H9 (cell line): ENCODE results near the gene MYO1D. TPM values are rescaled to one million over a fixed set of nuclear protein-coding genes. Genes with fewer than 3 reads are reported as not detected.

ENCODE experiments used
- DNase-seq: peaks from one replicate; pipeline ENCODE4 v3.0.0-alpha.2; 2017
- H2AFZ ChIP-seq: one replicate; pipeline ENCODE4 v1.6.1; 2013; ENCODE audit warnings: mild to moderate bottlenecking, low read length, control low read depth, moderate library complexity
- H2AK5ac ChIP-seq: 2 replicates; pipeline ENCODE4 v1.6.1; 2013; ENCODE audit warnings: low read length, control low read depth, mixed read lengths; ENCODE audit not compliant: insufficient read length
- H2BK120ac ChIP-seq: one replicate; pipeline ENCODE4 v1.6.1; 2013; ENCODE audit warnings: low read depth, mild to moderate bottlenecking, low read length, control low read depth, inconsistent platforms; ENCODE audit not compliant: poor library complexity, severe bottlenecking
- H2BK12ac ChIP-seq: 2 replicates; pipeline ENCODE4 v1.6.1; 2013; ENCODE audit warnings: low read length, control low read depth, mixed read lengths, low read depth; ENCODE audit not compliant: insufficient read length
- H2BK15ac ChIP-seq: 2 replicates; pipeline ENCODE4 v1.6.1; 2013; ENCODE audit warnings: low read depth, low read length, control low read depth
- H2BK20ac ChIP-seq: one replicate; pipeline ENCODE4 v1.6.1; 2013; ENCODE audit warnings: low read depth, mild to moderate bottlenecking, low read length, control low read depth, inconsistent platforms; ENCODE audit not compliant: poor library complexity, severe bottlenecking
- H2BK5ac ChIP-seq: 2 replicates; pipeline ENCODE4 v1.6.1; 2013; ENCODE audit warnings: low read length, control low read depth, mixed read lengths; ENCODE audit not compliant: insufficient read length
- H3K14ac ChIP-seq: 2 replicates; pipeline ENCODE4 v1.6.1; 2013; ENCODE audit warnings: low read length, control low read depth; ENCODE audit not compliant: insufficient read depth
- H3K18ac ChIP-seq: 2 replicates; pipeline ENCODE4 v1.6.1; 2013; ENCODE audit warnings: low read depth, mild to moderate bottlenecking, mixed read lengths, low read length, control low read depth; ENCODE audit not compliant: insufficient read length
- H3K23ac ChIP-seq: 2 replicates; pipeline ENCODE4 v1.6.1; 2013; ENCODE audit warnings: low read length, control low read depth, mixed read lengths, low read depth; ENCODE audit not compliant: insufficient read length
- H3K23me2 ChIP-seq: 2 replicates; pipeline ENCODE4 v1.6.1; 2013; ENCODE audit warnings: low read depth, mild to moderate bottlenecking, mixed read lengths, low read length, control low read depth; ENCODE audit not compliant: insufficient read length, poor library complexity, severe bottlenecking
- H3K27ac ChIP-seq: 2 replicates; pipeline ENCODE4 v1.5.1; 2013; ENCODE audit warnings: low read length, control low read depth, mixed read lengths, low read depth; ENCODE audit not compliant: insufficient read length
- H3K27me3 ChIP-seq: 2 replicates; pipeline ENCODE4 v1.6.1; 2013; ENCODE audit warnings: low read length, control low read depth, inconsistent platforms; ENCODE audit not compliant: insufficient read depth
- H3K4ac ChIP-seq: 2 replicates; pipeline ENCODE4 v1.6.1; 2013; ENCODE audit warnings: low read depth, mild to moderate bottlenecking, control low read depth, inconsistent platforms, low read length, moderate library complexity
- H3K4me1 ChIP-seq: 2 replicates; pipeline ENCODE4 v1.6.1; 2013; ENCODE audit warnings: low read length, control low read depth, inconsistent platforms; ENCODE audit not compliant: insufficient read depth
- H3K4me2 ChIP-seq: 2 replicates; pipeline ENCODE4 v1.6.1; 2013; ENCODE audit warnings: low read length, control low read depth, mixed read lengths; ENCODE audit not compliant: insufficient read length, insufficient read depth
- H3K56ac ChIP-seq: 2 replicates; pipeline ENCODE4 v1.6.1; 2013; ENCODE audit warnings: low read depth, mild to moderate bottlenecking, mixed read lengths, low read length, control low read depth; ENCODE audit not compliant: insufficient read length
- H3K79me1 ChIP-seq: 2 replicates; pipeline ENCODE4 v1.6.1; 2013; ENCODE audit warnings: low read depth, mild to moderate bottlenecking, moderate library complexity, low read length, control low read depth, inconsistent platforms; ENCODE audit not compliant: insufficient read depth, poor library complexity, severe bottlenecking
- H3K79me2 ChIP-seq: 2 replicates; pipeline ENCODE4 v1.6.1; 2013; ENCODE audit warnings: low read length, control low read depth, inconsistent platforms; ENCODE audit not compliant: insufficient read depth
- H3K9ac ChIP-seq: 2 replicates; pipeline ENCODE4 v1.6.1; 2013; ENCODE audit warnings: low read length, control low read depth, mixed read lengths; ENCODE audit not compliant: insufficient read length; ENCODE audit errors: extremely low read depth
- H3K9me3 ChIP-seq: one replicate; pipeline ENCODE4 v1.6.1; 2013; ENCODE audit warnings: low read depth, low read length, inconsistent platforms; ENCODE audit not compliant: control insufficient read depth
- H3T11ph ChIP-seq: one replicate; pipeline ENCODE4 v1.6.1; 2013; ENCODE audit warnings: mild to moderate bottlenecking, low read length, control low read depth, inconsistent platforms
- H4K20me1 ChIP-seq: one replicate; pipeline ENCODE4 v1.6.1; 2013; ENCODE audit not compliant: control insufficient read depth, insufficient read length, insufficient read depth
- H4K5ac ChIP-seq: 2 replicates; pipeline ENCODE4 v1.6.1; 2013; ENCODE audit warnings: low read depth, mild to moderate bottlenecking, mixed read lengths, low read length, control low read depth; ENCODE audit not compliant: insufficient read length
- H4K8ac ChIP-seq: replicated peaks from 2 replicates; pipeline ENCODE4 v1.6.1; 2013; ENCODE audit warnings: low read length, control low read depth, mixed read lengths, low read depth; ENCODE audit not compliant: insufficient read length
- H4K91ac ChIP-seq: 2 replicates; pipeline ENCODE4 v1.6.1; 2013; ENCODE audit warnings: low read depth, mild to moderate bottlenecking, moderate library complexity, mixed read lengths, low read length, control low read depth; ENCODE audit not compliant: insufficient read length
- H3K27ac Mint-ChIP-seq, 3 experiments: 2 replicates in 2 of 3; 3 replicates in 1 of 3; pipeline ENCODE4 v1.8.0; 2020 to 2021; ENCODE audit warnings: mixed read lengths in 3 of 3, mild to moderate bottlenecking in 1 of 3, moderate library complexity in 1 of 3
- H3K27me3 Mint-ChIP-seq: 2 replicates; pipeline ENCODE4 v1.8.0; 2021; ENCODE audit warnings: low read depth, mild to moderate bottlenecking, moderate library complexity, mixed read lengths
- H3K36me3 Mint-ChIP-seq, 3 experiments: 2 replicates in 2 of 3; 3 replicates in 1 of 3; pipeline ENCODE4 v1.8.0; 2020 to 2021; ENCODE audit warnings: low read depth in 3 of 3, mixed read lengths in 3 of 3; ENCODE audit not compliant: insufficient read depth in 1 of 3
- H3K4me1 Mint-ChIP-seq, 2 experiments: 2 replicates each; pipeline ENCODE4 v1.8.0; 2020; ENCODE audit warnings: mixed read lengths in 2 of 2
- H3K4me3 Mint-ChIP-seq, 2 experiments: 2 replicates in 1 of 2; 3 replicates in 1 of 2; pipeline ENCODE4 v1.8.0; 2020 to 2021; ENCODE audit warnings: mild to moderate bottlenecking in 2 of 2, mixed read lengths in 2 of 2, moderate library complexity in 1 of 2
- H3K9me3 Mint-ChIP-seq, 2 experiments: 2 replicates in 1 of 2; 3 replicates in 1 of 2; pipeline ENCODE4 v1.8.0; 2020; ENCODE audit warnings: mild to moderate bottlenecking in 2 of 2, mixed read lengths in 2 of 2, moderate library complexity in 1 of 2
- WGBS: extraction: QIAGEN DNeasy Blood & Tissue Kit; methylation state at CpG from one replicate; pipeline ENCODE4 v1.1.7; 2013; ENCODE audit warnings: missing lambda C conversion rate, low lambda C conversion rate, mixed read lengths; ENCODE audit not compliant: insufficient read length; ENCODE audit errors: extremely low coverage; 5-methylcytosine and 5-hydroxymethylcytosine counted together
- total RNA-seq: library from RNA; stranded (reverse); gene quantifications from 2 replicates; pipeline ENCODE4 v1.2.1, GENCODE V29; 2021
- TF ChIP-seq, protein P1 (sequence below): fragments of 200-600 bp; sonication (generic); conservative IDR thresholded peaks from 3 replicates; pipeline ENCODE4 v1.8.0; 2021; ENCODE audit warnings: antibody characterized with exemption, mild to moderate bottlenecking

Gene MYO1D
- total RNA-seq, 1 experiment from 2014 or later = 19.0 TPM

DNA sequence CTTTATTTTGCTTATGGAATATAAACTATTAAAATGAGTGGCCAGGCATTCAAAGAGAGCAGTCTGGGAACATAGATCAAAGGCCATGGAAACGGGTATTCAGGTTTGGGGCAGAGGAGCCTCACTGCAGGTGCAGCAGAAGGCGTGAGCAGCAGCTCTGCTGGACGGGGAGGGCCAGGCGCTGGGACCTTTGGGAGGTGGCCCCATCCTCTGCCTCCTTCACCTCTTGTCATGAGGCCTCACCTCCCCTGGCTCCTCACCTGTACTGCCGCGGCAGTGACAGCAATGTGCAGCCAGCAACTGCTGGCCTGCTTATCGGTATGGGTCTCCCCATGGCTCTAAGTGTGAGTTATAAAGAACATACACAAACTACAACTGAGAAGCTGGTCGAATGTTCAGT is 280.7 kb downstream of the MYO1D start:
- no peak overlapping the region for H3K14ac ChIP-seq

More for the DNA sequence above, 280.7 kb downstream of the MYO1D start:
- Histone ChIP-seq H3K9ac (no peak overlapping the region), H2BK20ac (no peak overlapping the region), H4K8ac (no peak overlapping the region), H4K91ac (no peak overlapping the region), H3K18ac (no peak overlapping the region), H3K9me3 (no peaks in the 10 kb centered on the region), H3K79me1 (no peaks in the 10 kb centered on the region), H2BK15ac (no peak overlapping the region), H2BK120ac (no peak overlapping the region), H3K27me3 (no peaks in the 10 kb centered on the region), H2BK12ac (no peak overlapping the region), H3K79me2 (no peaks in the 10 kb centered on the region), H3K27ac (no peak overlapping the region), H3K23ac (no peak overlapping the region), H2BK5ac (no peak overlapping the region), H3K4me1 (no peaks in the 10 kb centered on the region), H3K56ac (no peak overlapping the region), H2AFZ (no peak overlapping the region), H2AK5ac (no peak overlapping the region), H3T11ph (no peak overlapping the region), H3K23me2 (no peaks in the 10 kb centered on the region), H4K5ac (no peak overlapping the region), H3K4ac (no peak overlapping the region), H4K20me1 (no peaks in the 10 kb centered on the region), H3K4me2 (no peak overlapping the region)
- TF ChIP-seq, protein P1, sequence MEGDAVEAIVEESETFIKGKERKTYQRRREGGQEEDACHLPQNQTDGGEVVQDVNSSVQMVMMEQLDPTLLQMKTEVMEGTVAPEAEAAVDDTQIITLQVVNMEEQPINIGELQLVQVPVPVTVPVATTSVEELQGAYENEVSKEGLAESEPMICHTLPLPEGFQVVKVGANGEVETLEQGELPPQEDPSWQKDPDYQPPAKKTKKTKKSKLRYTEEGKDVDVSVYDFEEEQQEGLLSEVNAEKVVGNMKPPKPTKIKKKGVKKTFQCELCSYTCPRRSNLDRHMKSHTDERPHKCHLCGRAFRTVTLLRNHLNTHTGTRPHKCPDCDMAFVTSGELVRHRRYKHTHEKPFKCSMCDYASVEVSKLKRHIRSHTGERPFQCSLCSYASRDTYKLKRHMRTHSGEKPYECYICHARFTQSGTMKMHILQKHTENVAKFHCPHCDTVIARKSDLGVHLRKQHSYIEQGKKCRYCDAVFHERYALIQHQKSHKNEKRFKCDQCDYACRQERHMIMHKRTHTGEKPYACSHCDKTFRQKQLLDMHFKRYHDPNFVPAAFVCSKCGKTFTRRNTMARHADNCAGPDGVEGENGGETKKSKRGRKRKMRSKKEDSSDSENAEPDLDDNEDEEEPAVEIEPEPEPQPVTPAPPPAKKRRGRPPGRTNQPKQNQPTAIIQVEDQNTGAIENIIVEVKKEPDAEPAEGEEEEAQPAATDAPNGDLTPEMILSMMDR = no peak
- peaks cover 4% of the 10 kb centered on the region in 2 experiments; a peak in 2 of 4 replicates for H3K4me1 Mint-ChIP-seq
- H3K9me3 Mint-ChIP-seq = peaks cover 0 to 7% of the 10 kb centered on the region in 2 experiments; a peak in 2 of 5 replicates
- peaks cover 4 to 11% (median 5%) of the 10 kb centered on the region in 3 experiments; a peak in 4 of 7 replicates for H3K36me3 Mint-ChIP-seq
- no peak for DNase-seq
- no peaks in the 10 kb centered on the region for H3K27me3 Mint-ChIP-seq
- no peak overlapping the region for H3K27ac Mint-ChIP-seq
- no peak overlapping the region for H3K4me3 Mint-ChIP-seq
- no CpG with 5 or more reads among the region's 8 CpGs for whole genome bisulfite sequencing
